Esophagus squamous epithelium (tissue), 4 donors: ENCODE results near the gene SFXN5.

Experiments
- POLR2A ChIP-seq, 4 donors: fragments of 450-650 bp; IDR thresholded peaks; one replicate each; pipeline ENCODE4 v1.6.1; 2017; ENCODE audit warnings: antibody characterized with exemption in 4 of 4, mild to moderate bottlenecking in 4 of 4, moderate library complexity in 3 of 4
- TF ChIP-seq, protein P1 (sequence below), 6 experiments: fragments of 450-650 bp in 4 of 6; fragments of 200-600 bp in 2 of 6; sonication (generic) in 2 of 6; IDR thresholded peaks; one replicate each; pipeline ENCODE4 v1.5.1; 2016 to 2019; ENCODE audit warnings: antibody characterized with exemption in 6 of 6, mild to moderate bottlenecking in 4 of 6, moderate library complexity in 4 of 6

DNA sequence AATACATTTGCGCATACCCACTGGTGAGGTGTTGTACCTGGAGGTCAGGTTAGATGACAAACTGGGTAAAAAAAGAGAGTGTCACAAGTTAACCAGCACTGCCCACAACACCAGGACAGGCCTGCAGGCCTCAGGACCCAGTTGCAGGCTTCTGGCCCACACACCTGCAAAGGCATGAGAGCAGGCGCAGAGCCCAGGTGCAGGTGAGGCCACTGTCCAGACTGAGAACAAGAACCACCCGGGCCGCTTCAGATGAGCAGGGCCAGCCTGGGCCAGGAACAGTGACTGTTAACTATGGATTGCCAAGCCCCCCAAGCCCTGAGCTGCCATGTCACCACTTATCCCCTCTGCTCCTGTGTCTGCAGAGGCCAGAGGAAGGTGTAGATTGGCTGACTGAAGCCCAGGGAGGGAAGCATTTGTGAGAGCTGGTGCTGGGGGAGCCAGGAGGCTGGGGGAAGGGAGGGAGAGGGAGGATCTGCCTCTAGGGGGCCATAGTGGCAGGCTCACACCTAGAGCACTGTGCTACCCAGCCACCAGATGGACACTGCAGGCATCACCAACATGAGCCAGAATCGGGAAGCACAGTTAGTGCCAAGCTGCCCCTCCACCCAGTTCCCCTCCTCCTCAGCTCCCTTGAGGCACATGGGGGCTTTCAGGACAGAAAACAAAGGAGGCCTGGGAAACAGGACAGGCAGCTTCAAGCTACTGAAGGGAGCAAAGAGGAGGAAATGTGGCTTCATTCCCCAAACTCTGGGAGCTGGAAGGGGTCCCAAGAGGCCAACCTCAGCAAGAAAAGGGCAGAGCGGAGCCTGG is 35.4 kb downstream of the SFXN5 start:
- no peak for TF ChIP-seq POLR2A (IDR thresholded peaks at IDR 0.05)
- TF ChIP-seq, protein P1, sequence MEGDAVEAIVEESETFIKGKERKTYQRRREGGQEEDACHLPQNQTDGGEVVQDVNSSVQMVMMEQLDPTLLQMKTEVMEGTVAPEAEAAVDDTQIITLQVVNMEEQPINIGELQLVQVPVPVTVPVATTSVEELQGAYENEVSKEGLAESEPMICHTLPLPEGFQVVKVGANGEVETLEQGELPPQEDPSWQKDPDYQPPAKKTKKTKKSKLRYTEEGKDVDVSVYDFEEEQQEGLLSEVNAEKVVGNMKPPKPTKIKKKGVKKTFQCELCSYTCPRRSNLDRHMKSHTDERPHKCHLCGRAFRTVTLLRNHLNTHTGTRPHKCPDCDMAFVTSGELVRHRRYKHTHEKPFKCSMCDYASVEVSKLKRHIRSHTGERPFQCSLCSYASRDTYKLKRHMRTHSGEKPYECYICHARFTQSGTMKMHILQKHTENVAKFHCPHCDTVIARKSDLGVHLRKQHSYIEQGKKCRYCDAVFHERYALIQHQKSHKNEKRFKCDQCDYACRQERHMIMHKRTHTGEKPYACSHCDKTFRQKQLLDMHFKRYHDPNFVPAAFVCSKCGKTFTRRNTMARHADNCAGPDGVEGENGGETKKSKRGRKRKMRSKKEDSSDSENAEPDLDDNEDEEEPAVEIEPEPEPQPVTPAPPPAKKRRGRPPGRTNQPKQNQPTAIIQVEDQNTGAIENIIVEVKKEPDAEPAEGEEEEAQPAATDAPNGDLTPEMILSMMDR (IDR thresholded peaks at IDR 0.05) = no peak
